HG03460 (cell line): Measurements from ENCODE around the gene PPP1R1C.
"Not testable (repeated sequence)": the region's sequence is repeated elsewhere in the genome, so short reads cannot be mapped to it uniquely, and the experiment has no call there.

Source experiments
- ATAC-seq: cut with Tn5 transposase; IDR thresholded peaks from one replicate; pipeline ENCODE4 v1.9.1; 2021; ENCODE audit not compliant: unreplicated experiment

Gene PPP1R1C

GRCh38 chr2:181985632-181986205, at the start of gene PPP1R1C:
PPP1R1C (plus strand) TSS chr2:181985853; CDS start chr2:181986111, 258 bp downstream.
- no peak for ATAC-seq

GRCh38 chr2:181937473-181937872, 48.2 kb upstream of the PPP1R1C start:
- no peak for ATAC-seq

GRCh38 chr2:181943411-181944124, 42.1 kb upstream of the PPP1R1C start:
- ATAC-seq, result no peak

- ATAC-seq, result no peak
Observed at GRCh38 chr2:181944164-181944913, 41.3 kb upstream of the PPP1R1C start.

GRCh38 chr2:181944914-181945291, 40.8 kb upstream of the PPP1R1C start:
- ATAC-seq, result no peak

- no peak for ATAC-seq
Observed at GRCh38 chr2:181946444-181947127, 39.1 kb upstream of the PPP1R1C start.

GRCh38 chr2:181947273-181947672, 38.4 kb upstream of the PPP1R1C start:
- no peak for ATAC-seq

- ATAC-seq, result no peak
Observed at GRCh38 chr2:181948227-181948626, 37.4 kb upstream of the PPP1R1C start.

GRCh38 chr2:181949047-181949446, 36.6 kb upstream of the PPP1R1C start:
- ATAC-seq, result no peak

GRCh38 chr2:181952404-181953226, 33.0 kb upstream of the PPP1R1C start:
- ATAC-seq, result no peak

- ATAC-seq, result no peak
Observed at GRCh38 chr2:181953881-181954537, 31.6 kb upstream of the PPP1R1C start.

GRCh38 chr2:181954538-181954883, 31.1 kb upstream of the PPP1R1C start:
- ATAC-seq, result no peak

GRCh38 chr2:181955010-181955409, 30.6 kb upstream of the PPP1R1C start:
- ATAC-seq, result no peak

GRCh38 chr2:181955866-181956265, 29.8 kb upstream of the PPP1R1C start:
- ATAC-seq, result not testable (repeated sequence)

- ATAC-seq, result no peak
Observed at GRCh38 chr2:181957668-181958067, 28.0 kb upstream of the PPP1R1C start.

- no peak for ATAC-seq
Observed at GRCh38 chr2:181958726-181959125, 26.9 kb upstream of the PPP1R1C start.

GRCh38 chr2:181959508-181959907, 26.1 kb upstream of the PPP1R1C start:
- no peak for ATAC-seq

GRCh38 chr2:181961167-181961566, 24.5 kb upstream of the PPP1R1C start:
- ATAC-seq, result not testable (repeated sequence)

- no peak for ATAC-seq
Observed at GRCh38 chr2:181962142-181962541, 23.5 kb upstream of the PPP1R1C start.

GRCh38 chr2:181970160-181970794, 15.4 kb upstream of the PPP1R1C start:
- ATAC-seq, result no peak
